ENCODE measurements around the gene PLEKHJ1.

DNA sequence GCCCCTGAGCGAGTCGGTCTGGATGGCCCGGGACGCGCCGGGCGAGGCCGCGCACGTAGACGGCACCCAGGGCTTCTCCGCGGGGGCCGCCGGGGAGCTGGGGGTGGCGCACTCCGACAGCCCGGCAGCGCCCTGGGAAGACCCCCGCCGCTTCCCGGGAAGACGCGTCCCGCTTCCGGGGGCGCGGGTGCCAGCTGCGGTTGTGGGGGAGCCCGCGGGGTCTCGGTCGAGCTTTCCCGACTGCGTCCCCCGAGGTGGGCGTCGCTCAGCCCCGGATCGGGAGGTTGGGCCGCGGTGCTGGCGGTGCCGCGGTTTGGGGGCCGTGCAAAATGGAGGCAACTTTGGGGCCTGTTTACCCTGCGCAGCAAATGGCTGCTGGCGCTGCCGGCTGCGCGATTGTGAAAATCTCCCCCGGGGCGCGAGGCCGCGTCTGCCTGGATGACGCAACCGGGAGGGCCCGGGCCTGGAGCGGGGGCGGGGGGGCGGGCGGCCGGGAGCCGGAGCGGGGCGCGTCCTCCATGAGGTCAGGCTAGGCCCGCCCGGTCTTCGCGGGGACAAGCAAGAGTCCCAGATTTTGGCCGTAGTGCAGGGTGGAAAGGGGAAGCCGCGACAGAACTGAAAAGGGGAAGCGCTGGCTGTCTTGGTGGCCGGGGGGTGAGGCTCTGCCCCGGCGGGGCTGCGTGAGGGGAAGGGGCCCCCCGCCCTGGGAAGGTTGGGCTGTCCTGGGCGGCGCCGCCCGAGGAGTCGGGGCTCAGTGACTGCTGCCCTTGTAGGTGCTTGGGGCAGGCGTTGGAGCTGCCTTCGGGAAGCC lies 34.5 kb upstream of the PLEKHJ1 start:
- TF ChIP-seq, protein P1, sequence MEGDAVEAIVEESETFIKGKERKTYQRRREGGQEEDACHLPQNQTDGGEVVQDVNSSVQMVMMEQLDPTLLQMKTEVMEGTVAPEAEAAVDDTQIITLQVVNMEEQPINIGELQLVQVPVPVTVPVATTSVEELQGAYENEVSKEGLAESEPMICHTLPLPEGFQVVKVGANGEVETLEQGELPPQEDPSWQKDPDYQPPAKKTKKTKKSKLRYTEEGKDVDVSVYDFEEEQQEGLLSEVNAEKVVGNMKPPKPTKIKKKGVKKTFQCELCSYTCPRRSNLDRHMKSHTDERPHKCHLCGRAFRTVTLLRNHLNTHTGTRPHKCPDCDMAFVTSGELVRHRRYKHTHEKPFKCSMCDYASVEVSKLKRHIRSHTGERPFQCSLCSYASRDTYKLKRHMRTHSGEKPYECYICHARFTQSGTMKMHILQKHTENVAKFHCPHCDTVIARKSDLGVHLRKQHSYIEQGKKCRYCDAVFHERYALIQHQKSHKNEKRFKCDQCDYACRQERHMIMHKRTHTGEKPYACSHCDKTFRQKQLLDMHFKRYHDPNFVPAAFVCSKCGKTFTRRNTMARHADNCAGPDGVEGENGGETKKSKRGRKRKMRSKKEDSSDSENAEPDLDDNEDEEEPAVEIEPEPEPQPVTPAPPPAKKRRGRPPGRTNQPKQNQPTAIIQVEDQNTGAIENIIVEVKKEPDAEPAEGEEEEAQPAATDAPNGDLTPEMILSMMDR (conservative IDR thresholded peaks at IDR 0.05), result no peak
- TF ChIP-seq ZFX (IDR thresholded peaks at IDR 0.05), result no peak; the same call in 1 of the 2 replicates

Data from C4-2B (cell line).